GM21528 (cell line): ENCODE results near the gene TRRAP.
"Not testable (repeated sequence)": the region's sequence is repeated elsewhere in the genome, so short reads cannot be mapped to it uniquely, and the experiment has no call there.

ENCODE experiments used
- ATAC-seq: cut with Tn5 transposase; IDR thresholded peaks from one replicate; pipeline ENCODE4 v1.9.1; 2021; ENCODE audit warnings: mild to moderate bottlenecking, moderate library complexity; ENCODE audit not compliant: unreplicated experiment, low FRiP score

The TRRAP gene

GRCh38 chr7:99038086-99038855, 159.9 kb downstream of the TRRAP start:
- no peak for ATAC-seq

- no peak for ATAC-seq
Measured at GRCh38 chr7:99039384-99039891, 161.1 kb downstream of the TRRAP start.

GRCh38 chr7:99040104-99040958, 162.0 kb downstream of the TRRAP start:
- no peak for ATAC-seq

GRCh38 chr7:99041526-99041925, 163.2 kb downstream of the TRRAP start:
- no peak for ATAC-seq

GRCh38 chr7:99042957-99043356, 164.6 kb downstream of the TRRAP start:
- ATAC-seq = no peak

- not testable (repeated sequence) for ATAC-seq
Measured at GRCh38 chr7:99044858-99045257, 166.5 kb downstream of the TRRAP start.

GRCh38 chr7:99046262-99046661, 167.9 kb downstream of the TRRAP start:
- ATAC-seq = not testable (repeated sequence)

GRCh38 chr7:99046722-99047121, 168.4 kb downstream of the TRRAP start:
- no peak for ATAC-seq

GRCh38 chr7:99047526-99048077, 169.3 kb downstream of the TRRAP start:
- no peak for ATAC-seq

GRCh38 chr7:99050971-99051370, 172.6 kb downstream of the TRRAP start:
- ATAC-seq = no peak

GRCh38 chr7:99054781-99055180, 176.4 kb downstream of the TRRAP start:
- ATAC-seq = no peak

- ATAC-seq = no peak
Measured at GRCh38 chr7:99061001-99061776, 182.9 kb downstream of the TRRAP start.
